HepG2 (cell line): ENCODE results near the gene IGHMBP2. TPM values are rescaled to one million over a fixed set of nuclear protein-coding genes. Genes with fewer than 3 reads are reported as not detected.

Source experiments
- ATAC-seq: fragments of 200-7000 bp; cut with Tn5 transposase; 3 replicates; pipeline ENCODE4 v1.9.1; 2020; ENCODE audit warnings: mild to moderate bottlenecking, moderate library complexity
- BruUV-seq: library from RNA; stranded (reverse); fragments of 400-500 nt; replicated peaks from 2 replicates; lab custom pipeline; 2021; lab: Mats Ljungman, UMichigan
- CTCF ChIA-PET: fragments of 300-600 bp; formaldehyde crosslinking; extraction: SDS; loops from one replicate; lab custom pipeline; 2021; ENCODE audit warnings: low total read pairs, inconsistent platforms, low intra/inter-chr PET ratio; lab: Yijun Ruan, JAX
- POLR2A ChIA-PET: fragments of 350-600 bp; sonication (Branson Sonifier 250); formaldehyde crosslinking; loops from one replicate; lab custom pipeline; 2020; ENCODE audit warnings: antibody characterized with exemption, inconsistent platforms; lab: Yijun Ruan, JAX
- DNase-seq: peaks from one replicate; pipeline ENCODE4 v3.0.0-alpha.2; 2015; ENCODE audit warnings: low spot score
- FAIRE-seq: peaks from 3 replicates; lab custom pipeline; 2011; peaks lifted over from hg19 to GRCh38; lab: Jason Lieb, UNC
- H2AFZ ChIP-seq: one replicate; pipeline ENCODE4 v1.6.1; 2011; ENCODE audit warnings: low read length, inconsistent platforms
- H3K27ac ChIP-seq: fragments of 300-600 bp; 3 replicates; pipeline ENCODE4 v1.8.0; 2011; ENCODE audit warnings: mixed run types, mild to moderate bottlenecking, mixed read lengths, low read length, inconsistent platforms; ENCODE audit not compliant: insufficient read depth; ENCODE audit errors: extremely low read length
- H3K27me3 ChIP-seq, 2 experiments: fragments of 200-600 bp in 1 of 2; 2 replicates in 1 of 2; 3 replicates in 1 of 2; pipeline versions ENCODE4 v1.6.0 to v1.8.0; 2011; ENCODE audit warnings: low read length in 2 of 2, mild to moderate bottlenecking in 2 of 2, moderate library complexity in 2 of 2, inconsistent platforms in 1 of 2; ENCODE audit not compliant: insufficient read depth in 2 of 2, control insufficient read depth in 1 of 2
- H3K36me3 ChIP-seq, 2 experiments: fragments of 200-600 bp in 1 of 2; replicated peaks in 1 of 2; 2 replicates in 1 of 2; 3 replicates in 1 of 2; pipeline versions ENCODE4 v1.5.1 to v1.8.0; 2011; ENCODE audit warnings: low read length in 2 of 2, inconsistent platforms in 1 of 2; ENCODE audit not compliant: insufficient read depth in 2 of 2, control insufficient read depth in 1 of 2
- H3K4me1 ChIP-seq: 2 replicates; pipeline ENCODE4 v1.5.1; 2012; ENCODE audit warnings: low read length, inconsistent platforms; ENCODE audit not compliant: insufficient read depth
- H3K4me2 ChIP-seq: 2 replicates; pipeline ENCODE4 v1.6.0; 2011; ENCODE audit warnings: low read depth, low read length, inconsistent platforms
- H3K4me3 ChIP-seq, 3 experiments: fragments of 200-600 bp in 1 of 3; sonication (generic), shearing (Covaris generic) in 1 of 3; replicated peaks in 1 of 3; 2 replicates each; pipeline ENCODE4 v1.5.1; 2011 to 2016; ENCODE audit warnings: low read length in 3 of 3, inconsistent platforms in 2 of 3, low read depth in 2 of 3, mild to moderate bottlenecking in 2 of 3, control low read depth in 1 of 3, mixed read lengths in 1 of 3; ENCODE audit not compliant: insufficient read depth in 1 of 3
- H3K79me2 ChIP-seq: one replicate; pipeline ENCODE4 v1.6.1; 2011; ENCODE audit warnings: low read length, inconsistent platforms; ENCODE audit not compliant: insufficient read depth
- H3K9ac ChIP-seq: 2 replicates; pipeline ENCODE4 v1.6.0; 2011; ENCODE audit warnings: mild to moderate bottlenecking, low read depth, low read length, inconsistent platforms; ENCODE audit not compliant: insufficient read depth
- H3K9me3 ChIP-seq: 2 replicates; pipeline ENCODE4 v1.5.1; 2012; ENCODE audit warnings: mild to moderate bottlenecking, low read length
- H4K20me1 ChIP-seq: 2 replicates; pipeline ENCODE4 v1.6.0; 2011; ENCODE audit warnings: inconsistent platforms, mild to moderate bottlenecking, low read length, moderate library complexity; ENCODE audit not compliant: insufficient read depth
- AGO2 ChIP-seq: fragments of 200-400 bp; formaldehyde crosslinking; optimal IDR thresholded peaks from 2 replicates; pipeline ENCODE3; 2017; ENCODE audit warnings: mild to moderate bottlenecking, low read depth, low read length, moderate library complexity
- ETV5 ChIP-seq: IDR thresholded peaks from 2 replicates; pipeline ENCODE4 v1.6.1; 2018; ENCODE audit warnings: missing biosample characterization, missing genetic modification reagents, inconsistent platforms, borderline replicate concordance
- GTF2F1 ChIP-seq: fragments of 150-350 bp; IDR thresholded peaks from 2 replicates; pipeline ENCODE4 v1.6.1; 2014; ENCODE audit warnings: low read length
- KAT7 ChIP-seq: IDR thresholded peaks from 2 replicates; pipeline ENCODE4 v1.6.1; 2018; ENCODE audit warnings: borderline replicate concordance, missing compliant biosample characterization
- PCBP1 ChIP-seq: fragments of 200-400 bp; formaldehyde crosslinking; IDR thresholded peaks from 2 replicates; pipeline ENCODE4 v1.6.1; 2017; ENCODE audit warnings: mild to moderate bottlenecking, low read depth, low read length, borderline replicate concordance
- POLR2A ChIP-seq, 2 experiments: IDR thresholded peaks; 2 replicates each; pipeline ENCODE4 v1.6.1; 2011; ENCODE audit warnings: low read depth in 2 of 2, low read length in 2 of 2, mild to moderate bottlenecking in 1 of 2, moderate library complexity in 1 of 2; ENCODE audit not compliant: insufficient read depth in 1 of 2
- RCOR2 ChIP-seq: IDR thresholded peaks from 2 replicates; pipeline ENCODE4 v1.6.1; 2016; ENCODE audit warnings: missing biosample characterization, missing genetic modification reagents
- RFXANK ChIP-seq: IDR thresholded peaks from 2 replicates; pipeline ENCODE4 v1.6.1; 2016
- SMAD1 ChIP-seq: sonication (generic); formaldehyde crosslinking; IDR thresholded peaks from 2 replicates; pipeline ENCODE4 v1.4.0; 2020; ENCODE audit warnings: missing genetic modification reagents, low read depth, mild to moderate bottlenecking, borderline replicate concordance
- ZNF546 ChIP-seq: sonication (generic); formaldehyde crosslinking; conservative IDR thresholded peaks from 2 replicates; pipeline ENCODE4 v1.8.1; 2023; ENCODE audit warnings: mild to moderate bottlenecking, missing genetic modification reagents
- ZNF577 ChIP-seq: sonication (generic); formaldehyde crosslinking; IDR thresholded peaks from 2 replicates; pipeline ENCODE4 v1.4.0; 2020; ENCODE audit warnings: mild to moderate bottlenecking, low read depth, missing genetic modification reagents, borderline replicate concordance
- WGBS: methylation state at CpG from one replicate; pipeline ENCODE4 v1.1.6; 2017; ENCODE audit warnings: low lambda C conversion rate; 5-methylcytosine and 5-hydroxymethylcytosine counted together
- in situ Hi-C: cut with HindIII; loops from 2 replicates; pipeline ENCODE4 v1.10.0; 2017; ENCODE audit warnings: low pct_unique_long_range_greater_than_20kb; ENCODE audit not compliant: extremely low pct_ligation_motif_present
- intact Hi-C: fragments of 100-400 bp; cut with micrococcal nuclease; formaldehyde crosslinking; loops from one replicate; pipeline ENCODE4 v1.10.0; 2022; ENCODE audit not compliant: unreplicated experiment
- polyA plus RNA-seq, 8 experiments: library from polyadenylated mRNA; depleted of rRNA in 3 of 8; stranded (reverse) in 7 of 8; unstranded in 1 of 8; fragments of >200 nt; fragmentation: Illumina TruSeq in 4 of 8; extraction: Trizol in 4 of 8; gene quantifications; 2 replicates each; pipeline versions ENCODE4 v1.2.1 to v1.2.3, GENCODE V29; 2011 to 2016; ENCODE audit warnings: low read depth in 4 of 8, missing spikeins in 1 of 8, mixed read lengths in 1 of 8; ENCODE audit not compliant: insufficient read depth in 1 of 8
- total RNA-seq, 5 experiments: library from RNA; depleted of rRNA; stranded (reverse); fragments of >200 nt; fragmentation: Illumina TruSeq; extraction: Trizol; gene quantifications; 2 replicates each; pipeline ENCODE4 v1.2.3, GENCODE V29; 2016; ENCODE audit warnings: low read depth in 1 of 5
- TF ChIP-seq, protein P1 (sequence below): sonication (generic); formaldehyde crosslinking; IDR thresholded peaks from 2 replicates; pipeline ENCODE4 v1.9.0; 2021; ENCODE audit warnings: missing genetic modification reagents, borderline replicate concordance
- TF ChIP-seq, protein P2 (sequence below): sonication (generic); formaldehyde crosslinking; IDR thresholded peaks from 2 replicates; pipeline ENCODE4 v1.5.0; 2020; ENCODE audit warnings: missing genetic modification reagents, mild to moderate bottlenecking, borderline replicate concordance
- TF ChIP-seq, protein P3 (sequence below): sonication (generic); formaldehyde crosslinking; IDR thresholded peaks from 2 replicates; pipeline ENCODE4 v1.5.0; 2020; ENCODE audit warnings: mild to moderate bottlenecking, missing genetic modification reagents

The IGHMBP2 gene
- total and polyA plus RNA-seq, 2 of the 13 experiments (the other 11 are each of a cell fraction or from before 2014, with no cell fraction given): 8.9 to 9.9 TPM

DNA sequence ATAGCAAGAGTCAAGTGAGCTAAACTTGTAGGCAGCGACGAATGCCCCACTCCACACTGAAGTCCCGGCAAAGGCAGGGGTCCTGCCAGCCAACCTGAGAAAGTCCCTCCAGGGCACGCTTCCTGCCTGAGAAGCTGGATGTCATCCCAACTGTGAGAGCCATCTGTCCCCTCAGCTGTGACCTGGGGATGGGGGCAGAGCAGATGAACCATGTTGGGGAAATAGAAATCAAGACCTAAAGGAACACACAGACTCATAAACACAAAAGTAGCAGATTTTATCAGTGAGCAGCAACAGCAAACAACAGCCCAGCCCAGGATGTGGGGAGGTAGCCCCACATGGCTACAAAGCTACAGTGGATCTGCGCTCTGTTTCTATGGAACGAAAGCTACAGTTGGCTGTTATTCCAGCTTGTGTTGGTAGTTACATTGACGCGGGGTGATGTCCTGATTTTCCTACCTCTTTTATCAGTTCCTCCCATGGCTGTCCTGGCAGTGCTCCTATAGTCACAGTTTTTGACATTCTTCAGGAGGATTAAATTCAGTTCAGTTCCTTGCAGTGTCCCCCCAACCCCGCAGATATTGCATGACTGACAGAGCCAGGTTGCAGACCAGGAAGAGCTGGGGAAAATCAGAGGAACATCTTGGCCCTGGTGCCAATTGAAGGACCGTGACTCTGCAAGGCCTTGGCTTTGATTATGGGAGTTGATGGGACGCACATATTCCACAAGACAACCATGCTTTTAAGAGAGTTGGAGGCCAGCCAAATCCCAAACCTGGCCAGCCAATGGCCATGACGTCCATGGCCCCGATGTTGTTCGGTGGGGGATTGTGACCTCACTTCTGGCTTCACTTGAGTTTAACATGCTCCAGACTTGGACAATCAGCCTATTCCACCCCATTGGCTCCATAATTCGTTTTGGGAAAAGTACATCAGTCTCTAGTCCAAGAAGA lies 62.5 kb downstream of the IGHMBP2 start:
- Histone ChIP-seq H3K79me2 (no peaks in the 10 kb centered on the region), H3K27me3 (peaks cover 0 to 13% of the 10 kb centered on the region in 2 experiments; a peak in 3 of 5 replicates), H3K9ac (no peak overlapping the region), H2AFZ (no peak overlapping the region), H3K4me1 (no peaks in the 10 kb centered on the region), H3K36me3 (no peaks in the 10 kb centered on the region), H4K20me1 (no peaks in the 10 kb centered on the region), H3K9me3 (no peaks in the 10 kb centered on the region), H3K27ac (no peak overlapping the region), H3K4me3 (no peak overlapping the region), H3K4me2 (no peak overlapping the region)
- WGBS: 55% methylated on average over 15 of the region's 15 CpGs
- no peak for DNase-seq
- BruUV-seq: no TSS peak
- FAIRE-seq: no peak
- ChIA-PET POLR2A (no interaction called here), CTCF (no interaction called here)
- intact Hi-C loops (no loop called here), in situ Hi-C loops (no loop called here)
- TF ChIP-seq PCBP1: no peak
- no peak for TF ChIP-seq ZNF577 (CRISPR knock-in tag)
- no peak for TF ChIP-seq POLR2A (IDR thresholded peaks at IDR 0.05; ENCODE audit: insufficient read depth in 1 of 2, low read depth in 2 of 2, low read length in 2 of 2)
- TF ChIP-seq, protein P1, sequence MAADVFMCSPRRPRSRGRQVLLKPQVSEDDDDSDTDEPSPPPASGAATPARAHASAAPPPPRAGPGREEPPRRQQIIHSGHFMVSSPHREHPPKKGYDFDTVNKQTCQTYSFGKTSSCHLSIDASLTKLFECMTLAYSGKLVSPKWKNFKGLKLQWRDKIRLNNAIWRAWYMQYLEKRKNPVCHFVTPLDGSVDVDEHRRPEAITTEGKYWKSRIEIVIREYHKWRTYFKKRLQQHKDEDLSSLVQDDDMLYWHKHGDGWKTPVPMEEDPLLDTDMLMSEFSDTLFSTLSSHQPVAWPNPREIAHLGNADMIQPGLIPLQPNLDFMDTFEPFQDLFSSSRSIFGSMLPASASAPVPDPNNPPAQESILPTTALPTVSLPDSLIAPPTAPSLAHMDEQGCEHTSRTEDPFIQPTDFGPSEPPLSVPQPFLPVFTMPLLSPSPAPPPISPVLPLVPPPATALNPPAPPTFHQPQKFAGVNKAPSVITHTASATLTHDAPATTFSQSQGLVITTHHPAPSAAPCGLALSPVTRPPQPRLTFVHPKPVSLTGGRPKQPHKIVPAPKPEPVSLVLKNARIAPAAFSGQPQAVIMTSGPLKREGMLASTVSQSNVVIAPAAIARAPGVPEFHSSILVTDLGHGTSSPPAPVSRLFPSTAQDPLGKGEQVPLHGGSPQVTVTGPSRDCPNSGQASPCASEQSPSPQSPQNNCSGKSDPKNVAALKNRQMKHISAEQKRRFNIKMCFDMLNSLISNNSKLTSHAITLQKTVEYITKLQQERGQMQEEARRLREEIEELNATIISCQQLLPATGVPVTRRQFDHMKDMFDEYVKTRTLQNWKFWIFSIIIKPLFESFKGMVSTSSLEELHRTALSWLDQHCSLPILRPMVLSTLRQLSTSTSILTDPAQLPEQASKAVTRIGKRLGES (CRISPR knock-in tag): no peak
- no peak for TF ChIP-seq SMAD1 (CRISPR knock-in tag)
- TF ChIP-seq ZNF546: no peak
- TF ChIP-seq, protein P2, sequence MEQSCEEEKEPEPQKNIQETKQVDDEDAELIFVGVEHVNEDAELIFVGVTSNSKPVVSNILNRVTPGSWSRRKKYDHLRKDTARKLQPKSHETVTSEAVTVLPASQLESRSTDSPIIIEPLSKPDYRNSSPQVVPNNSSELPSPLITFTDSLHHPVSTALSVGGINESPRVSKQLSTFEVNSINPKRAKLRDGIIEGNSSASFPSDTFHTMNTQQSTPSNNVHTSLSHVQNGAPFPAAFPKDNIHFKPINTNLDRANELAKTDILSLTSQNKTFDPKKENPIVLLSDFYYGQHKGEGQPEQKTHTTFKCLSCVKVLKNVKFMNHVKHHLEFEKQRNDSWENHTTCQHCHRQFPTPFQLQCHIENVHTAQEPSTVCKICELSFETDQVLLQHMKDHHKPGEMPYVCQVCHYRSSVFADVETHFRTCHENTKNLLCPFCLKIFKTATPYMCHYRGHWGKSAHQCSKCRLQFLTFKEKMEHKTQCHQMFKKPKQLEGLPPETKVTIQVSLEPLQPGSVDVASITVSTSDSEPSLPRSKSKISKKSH (CRISPR knock-in tag): no peak
- no peak for TF ChIP-seq GTF2F1
- TF ChIP-seq ETV5: no peak
- TF ChIP-seq RCOR2 (CRISPR knock-in tag): no peak
- no peak for TF ChIP-seq AGO2
- TF ChIP-seq RFXANK: no peak
- TF ChIP-seq, protein P3, sequence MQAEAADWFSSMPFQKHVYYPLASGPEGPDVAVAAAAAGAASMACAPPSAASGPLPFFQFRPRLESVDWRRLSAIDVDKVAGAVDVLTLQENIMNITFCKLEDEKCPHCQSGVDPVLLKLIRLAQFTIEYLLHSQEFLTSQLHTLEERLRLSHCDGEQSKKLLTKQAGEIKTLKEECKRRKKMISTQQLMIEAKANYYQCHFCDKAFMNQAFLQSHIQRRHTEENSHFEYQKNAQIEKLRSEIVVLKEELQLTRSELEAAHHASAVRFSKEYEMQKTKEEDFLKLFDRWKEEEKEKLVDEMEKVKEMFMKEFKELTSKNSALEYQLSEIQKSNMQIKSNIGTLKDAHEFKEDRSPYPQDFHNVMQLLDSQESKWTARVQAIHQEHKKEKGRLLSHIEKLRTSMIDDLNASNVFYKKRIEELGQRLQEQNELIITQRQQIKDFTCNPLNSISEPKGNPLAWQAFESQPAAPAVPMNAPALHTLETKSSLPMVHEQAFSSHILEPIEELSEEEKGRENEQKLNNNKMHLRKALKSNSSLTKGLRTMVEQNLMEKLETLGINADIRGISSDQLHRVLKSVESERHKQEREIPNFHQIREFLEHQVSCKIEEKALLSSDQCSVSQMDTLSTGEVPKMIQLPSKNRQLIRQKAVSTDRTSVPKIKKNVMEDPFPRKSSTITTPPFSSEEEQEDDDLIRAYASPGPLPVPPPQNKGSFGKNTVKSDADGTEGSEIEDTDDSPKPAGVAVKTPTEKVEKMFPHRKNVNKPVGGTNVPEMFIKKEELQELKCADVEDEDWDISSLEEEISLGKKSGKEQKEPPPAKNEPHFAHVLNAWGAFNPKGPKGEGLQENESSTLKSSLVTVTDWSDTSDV: no peak
- no peak for TF ChIP-seq KAT7 (CRISPR knock-in tag)
- ATAC-seq: no peak
